ENCODE data around the gene THSD7B. TPM values are rescaled to one million over a fixed set of nuclear protein-coding genes. Genes with fewer than 3 reads are reported as not detected.
"Not testable (repeated sequence)": the region's sequence is repeated elsewhere in the genome, so short reads cannot be mapped to it uniquely, and the experiment has no call there.

The THSD7B gene
- total RNA-seq, 4 donors from 2014 or later = 0.12 to 1.1 (median 0.39) TPM

DNA sequence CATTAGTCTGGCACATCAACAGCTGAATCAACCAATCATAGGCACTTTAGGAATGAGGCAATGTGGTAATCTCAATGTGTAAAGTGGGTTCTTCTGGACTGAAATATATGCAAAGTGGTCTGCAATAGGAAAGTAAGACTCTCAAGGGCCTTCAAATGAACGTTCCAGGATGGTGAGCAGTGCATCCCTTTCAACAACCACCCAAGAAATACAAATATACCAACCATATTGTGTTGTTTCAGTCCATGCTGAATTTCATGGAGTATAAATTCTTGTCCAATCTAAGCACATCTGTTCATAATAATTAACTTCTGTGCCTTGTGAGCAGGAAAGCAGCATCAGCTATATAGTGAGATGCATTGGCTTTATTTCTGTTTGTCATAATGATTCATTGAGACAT is 556.2 kb downstream of the THSD7B start:
- no peaks in the 10 kb centered on the region for H3K4me1 ChIP-seq
- H3K4me3 ChIP-seq = no peak overlapping the region
- no peak overlapping the region for H3K27ac ChIP-seq
- 63 to 71% methylated on average over 1 of the region's 1 CpG for WGBS, 2 donors (ENCODE audit: low coverage in 1 of 2)
- no peaks in the 10 kb centered on the region for H3K9me3 ChIP-seq
- TF ChIP-seq, protein P1, sequence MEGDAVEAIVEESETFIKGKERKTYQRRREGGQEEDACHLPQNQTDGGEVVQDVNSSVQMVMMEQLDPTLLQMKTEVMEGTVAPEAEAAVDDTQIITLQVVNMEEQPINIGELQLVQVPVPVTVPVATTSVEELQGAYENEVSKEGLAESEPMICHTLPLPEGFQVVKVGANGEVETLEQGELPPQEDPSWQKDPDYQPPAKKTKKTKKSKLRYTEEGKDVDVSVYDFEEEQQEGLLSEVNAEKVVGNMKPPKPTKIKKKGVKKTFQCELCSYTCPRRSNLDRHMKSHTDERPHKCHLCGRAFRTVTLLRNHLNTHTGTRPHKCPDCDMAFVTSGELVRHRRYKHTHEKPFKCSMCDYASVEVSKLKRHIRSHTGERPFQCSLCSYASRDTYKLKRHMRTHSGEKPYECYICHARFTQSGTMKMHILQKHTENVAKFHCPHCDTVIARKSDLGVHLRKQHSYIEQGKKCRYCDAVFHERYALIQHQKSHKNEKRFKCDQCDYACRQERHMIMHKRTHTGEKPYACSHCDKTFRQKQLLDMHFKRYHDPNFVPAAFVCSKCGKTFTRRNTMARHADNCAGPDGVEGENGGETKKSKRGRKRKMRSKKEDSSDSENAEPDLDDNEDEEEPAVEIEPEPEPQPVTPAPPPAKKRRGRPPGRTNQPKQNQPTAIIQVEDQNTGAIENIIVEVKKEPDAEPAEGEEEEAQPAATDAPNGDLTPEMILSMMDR (IDR thresholded peaks at IDR 0.05) = no peak
- TF ChIP-seq POLR2A (IDR thresholded peaks at IDR 0.05) = no peak
- TF ChIP-seq EP300 (IDR thresholded peaks at IDR 0.05) = no peak
- TF ChIP-seq POLR2AphosphoS5 (IDR thresholded peaks at IDR 0.05) = no peak
- H3K27me3 ChIP-seq = no peaks in the 10 kb centered on the region
- ATAC-seq = no peak
- no peaks in the 10 kb centered on the region for H3K36me3 ChIP-seq

DNA sequence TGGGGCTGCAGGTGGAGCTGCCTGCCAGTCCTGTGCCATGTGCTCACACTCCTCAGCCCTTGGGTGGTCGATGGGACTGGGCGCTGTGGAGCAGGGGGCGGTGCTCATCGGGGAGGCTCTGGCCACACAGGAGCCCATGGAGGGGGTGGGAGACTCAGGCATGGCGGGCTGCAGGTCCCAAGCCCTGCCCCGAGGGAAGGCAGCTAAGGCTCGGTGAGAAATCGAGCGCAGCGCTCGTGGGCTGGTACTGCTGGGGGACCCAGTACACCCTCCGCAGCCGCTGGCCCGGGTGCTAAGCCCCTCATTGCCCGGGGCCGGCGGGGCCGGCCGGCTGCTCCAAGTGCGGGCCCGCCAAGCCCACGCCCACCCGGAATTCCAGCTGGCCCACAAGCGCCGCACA is 566.2 kb downstream of the THSD7B start:
- ATAC-seq, H3K27me3 ChIP-seq, H3K27ac ChIP-seq, H3K4me3 ChIP-seq, H3K36me3 ChIP-seq, H3K4me1 ChIP-seq, H3K9me3 ChIP-seq: not testable (repeated sequence)
- WGBS, 2 donors (ENCODE audit: low coverage in 1 of 2) = no CpG with 5 or more reads among the region's 25 CpGs

DNA sequence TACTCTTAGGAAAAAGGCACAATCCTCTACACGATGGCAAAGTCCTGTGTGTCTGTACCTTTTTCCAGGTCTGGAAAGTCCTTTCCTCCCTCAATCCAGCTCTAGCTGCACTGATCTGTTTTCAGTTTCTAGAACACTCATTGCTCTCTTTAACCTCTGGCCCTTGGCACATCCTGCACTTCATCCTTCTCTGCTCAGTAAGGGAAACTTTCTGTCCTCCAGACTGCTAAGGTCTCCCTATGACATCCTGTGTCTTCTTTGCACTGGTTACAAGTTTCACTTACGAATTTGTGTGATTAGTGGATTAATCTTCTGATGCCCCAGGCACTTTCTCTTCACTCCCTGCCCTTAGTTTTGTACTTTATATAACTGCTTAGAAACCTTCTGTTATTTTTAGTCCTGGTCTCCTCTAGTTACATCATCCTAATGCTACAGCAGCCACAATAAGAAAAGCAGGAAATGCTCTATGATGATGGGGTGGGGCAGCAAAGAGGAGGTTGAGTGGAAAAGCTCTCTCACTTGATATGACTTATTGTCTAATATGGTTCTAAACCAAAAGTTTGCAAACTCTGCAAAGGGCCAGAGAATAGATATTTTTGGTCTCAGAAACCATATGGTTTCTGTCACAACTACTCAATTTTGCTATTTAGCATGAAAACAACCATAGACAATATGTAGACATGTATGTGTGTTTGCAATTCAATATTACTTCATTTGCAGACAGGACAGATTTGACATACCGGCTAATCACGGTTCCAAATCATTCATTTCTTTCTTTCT is 568.2 kb downstream of the THSD7B start:
- H3K36me3 ChIP-seq = no peaks in the 10 kb centered on the region
- WGBS, 2 donors (ENCODE audit: low coverage in 1 of 2) = 27 to 47% methylated on average over 3 to 4 of the region's 4 CpGs
- H3K27me3 ChIP-seq = no peaks in the 10 kb centered on the region
- peaks cover 0 to 10% (median 3%) of the 10 kb centered on the region in 3 donors for H3K4me1 ChIP-seq
- H3K9me3 ChIP-seq = no peaks in the 10 kb centered on the region
- H3K27ac ChIP-seq = no peak overlapping the region
- no peak for ATAC-seq
- H3K4me3 ChIP-seq = no peak overlapping the region
- TF ChIP-seq, protein P1 (IDR thresholded peaks at IDR 0.05) = no peak

DNA sequence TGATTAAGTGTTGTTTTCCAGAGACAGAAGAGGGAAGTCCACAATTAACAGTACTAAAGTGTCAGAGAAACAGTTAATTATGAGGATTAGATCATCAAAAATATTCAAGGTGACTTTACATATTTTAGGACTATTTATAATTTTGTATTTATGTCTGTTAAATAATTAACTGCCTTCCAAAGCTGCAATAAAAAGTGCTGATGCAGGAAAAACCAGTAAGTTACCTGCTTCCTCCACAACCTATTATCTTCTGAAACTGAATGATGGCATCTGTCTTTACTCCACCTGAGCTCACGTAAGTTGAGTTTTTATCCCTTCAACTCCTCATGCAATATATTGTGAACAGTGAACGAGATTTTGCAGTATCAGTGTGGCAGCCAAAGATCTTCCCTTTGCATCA is 570.7 kb downstream of the THSD7B start:
- Histone ChIP-seq H3K4me3 (no peak overlapping the region), H3K4me1 (peaks cover 0 to 10% (median 3%) of the 10 kb centered on the region in 3 donors), H3K9me3 (no peaks in the 10 kb centered on the region), H3K27ac (no peak overlapping the region), H3K36me3 (no peaks in the 10 kb centered on the region), H3K27me3 (no peaks in the 10 kb centered on the region)
- 88 to 100% methylated on average over 1 to 2 of the region's 2 CpGs for WGBS, 2 donors (ENCODE audit: low coverage in 1 of 2)
- no peak for ATAC-seq
- TF ChIP-seq, protein P1 (IDR thresholded peaks at IDR 0.05) = no peak
- TF ChIP-seq POLR2A (IDR thresholded peaks at IDR 0.05) (no peak), POLR2AphosphoS5 (IDR thresholded peaks at IDR 0.05) (no peak), EP300 (IDR thresholded peaks at IDR 0.05) (no peak)

DNA sequence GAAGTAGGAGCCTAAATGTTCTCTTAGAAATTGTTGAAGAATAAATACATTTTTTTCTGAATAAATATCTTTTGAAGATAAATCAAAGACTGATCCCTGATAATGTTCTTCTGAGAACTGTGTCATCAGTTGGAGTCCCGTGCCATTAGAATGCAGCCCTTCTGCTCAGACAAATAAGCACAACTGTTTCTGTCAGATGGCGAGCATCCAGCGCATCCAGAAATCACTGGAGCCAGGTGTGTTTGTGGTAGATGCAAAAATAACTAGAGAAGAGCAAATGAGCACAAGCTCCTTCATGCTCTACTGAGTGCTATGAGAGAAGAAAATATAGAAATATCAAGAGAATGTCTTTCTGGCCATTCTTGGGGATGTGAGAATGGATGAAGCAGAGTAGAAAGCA is 573.7 kb downstream of the THSD7B start:
- Histone ChIP-seq H3K4me1 (no peaks in the 10 kb centered on the region), H3K27me3 (no peaks in the 10 kb centered on the region), H3K27ac (no peak overlapping the region), H3K4me3 (no peak overlapping the region), H3K36me3 (no peaks in the 10 kb centered on the region), H3K9me3 (no peaks in the 10 kb centered on the region)
- WGBS, 2 donors (ENCODE audit: low coverage in 1 of 2) = 73 to 84% methylated on average over 3 of the region's 3 CpGs
- no peak for TF ChIP-seq POLR2A (IDR thresholded peaks at IDR 0.05)
- TF ChIP-seq, protein P1 (IDR thresholded peaks at IDR 0.05) = no peak
- no peak for TF ChIP-seq EP300 (IDR thresholded peaks at IDR 0.05)
- TF ChIP-seq POLR2AphosphoS5 (IDR thresholded peaks at IDR 0.05) = no peak
- ATAC-seq = no peak
